H9 (cell line): ENCODE results near the gene LILRB5. TPM values are rescaled to one million over a fixed set of nuclear protein-coding genes. Genes with fewer than 3 reads are reported as not detected.
A peak's percentile ranks its signal among the peaks of the same experiment; 100 is the strongest.

Source experiments
- DNase-seq: peaks from one replicate; pipeline ENCODE4 v3.0.0-alpha.2; 2017
- H2AFZ ChIP-seq: one replicate; pipeline ENCODE4 v1.6.1; 2013; ENCODE audit warnings: mild to moderate bottlenecking, low read length, control low read depth, moderate library complexity
- H2AK5ac ChIP-seq: 2 replicates; pipeline ENCODE4 v1.6.1; 2013; ENCODE audit warnings: low read length, control low read depth, mixed read lengths; ENCODE audit not compliant: insufficient read length
- H2BK120ac ChIP-seq: one replicate; pipeline ENCODE4 v1.6.1; 2013; ENCODE audit warnings: low read depth, mild to moderate bottlenecking, low read length, control low read depth, inconsistent platforms; ENCODE audit not compliant: poor library complexity, severe bottlenecking
- H2BK12ac ChIP-seq: 2 replicates; pipeline ENCODE4 v1.6.1; 2013; ENCODE audit warnings: low read length, control low read depth, mixed read lengths, low read depth; ENCODE audit not compliant: insufficient read length
- H2BK15ac ChIP-seq: 2 replicates; pipeline ENCODE4 v1.6.1; 2013; ENCODE audit warnings: low read depth, low read length, control low read depth
- H2BK20ac ChIP-seq: one replicate; pipeline ENCODE4 v1.6.1; 2013; ENCODE audit warnings: low read depth, mild to moderate bottlenecking, low read length, control low read depth, inconsistent platforms; ENCODE audit not compliant: poor library complexity, severe bottlenecking
- H2BK5ac ChIP-seq: 2 replicates; pipeline ENCODE4 v1.6.1; 2013; ENCODE audit warnings: low read length, control low read depth, mixed read lengths; ENCODE audit not compliant: insufficient read length
- H3K14ac ChIP-seq: 2 replicates; pipeline ENCODE4 v1.6.1; 2013; ENCODE audit warnings: low read length, control low read depth; ENCODE audit not compliant: insufficient read depth
- H3K18ac ChIP-seq: 2 replicates; pipeline ENCODE4 v1.6.1; 2013; ENCODE audit warnings: low read depth, mild to moderate bottlenecking, mixed read lengths, low read length, control low read depth; ENCODE audit not compliant: insufficient read length
- H3K23ac ChIP-seq: 2 replicates; pipeline ENCODE4 v1.6.1; 2013; ENCODE audit warnings: low read length, control low read depth, mixed read lengths, low read depth; ENCODE audit not compliant: insufficient read length
- H3K23me2 ChIP-seq: 2 replicates; pipeline ENCODE4 v1.6.1; 2013; ENCODE audit warnings: low read depth, mild to moderate bottlenecking, mixed read lengths, low read length, control low read depth; ENCODE audit not compliant: insufficient read length, poor library complexity, severe bottlenecking
- H3K27ac ChIP-seq: 2 replicates; pipeline ENCODE4 v1.5.1; 2013; ENCODE audit warnings: low read length, control low read depth, mixed read lengths, low read depth; ENCODE audit not compliant: insufficient read length
- H3K27me3 ChIP-seq: 2 replicates; pipeline ENCODE4 v1.6.1; 2013; ENCODE audit warnings: low read length, control low read depth, inconsistent platforms; ENCODE audit not compliant: insufficient read depth
- H3K4ac ChIP-seq: 2 replicates; pipeline ENCODE4 v1.6.1; 2013; ENCODE audit warnings: low read depth, mild to moderate bottlenecking, control low read depth, inconsistent platforms, low read length, moderate library complexity
- H3K4me1 ChIP-seq: 2 replicates; pipeline ENCODE4 v1.6.1; 2013; ENCODE audit warnings: low read length, control low read depth, inconsistent platforms; ENCODE audit not compliant: insufficient read depth
- H3K4me2 ChIP-seq: 2 replicates; pipeline ENCODE4 v1.6.1; 2013; ENCODE audit warnings: low read length, control low read depth, mixed read lengths; ENCODE audit not compliant: insufficient read length, insufficient read depth
- H3K56ac ChIP-seq: 2 replicates; pipeline ENCODE4 v1.6.1; 2013; ENCODE audit warnings: low read depth, mild to moderate bottlenecking, mixed read lengths, low read length, control low read depth; ENCODE audit not compliant: insufficient read length
- H3K79me1 ChIP-seq: 2 replicates; pipeline ENCODE4 v1.6.1; 2013; ENCODE audit warnings: low read depth, mild to moderate bottlenecking, moderate library complexity, low read length, control low read depth, inconsistent platforms; ENCODE audit not compliant: insufficient read depth, poor library complexity, severe bottlenecking
- H3K79me2 ChIP-seq: 2 replicates; pipeline ENCODE4 v1.6.1; 2013; ENCODE audit warnings: low read length, control low read depth, inconsistent platforms; ENCODE audit not compliant: insufficient read depth
- H3K9ac ChIP-seq: 2 replicates; pipeline ENCODE4 v1.6.1; 2013; ENCODE audit warnings: low read length, control low read depth, mixed read lengths; ENCODE audit not compliant: insufficient read length; ENCODE audit errors: extremely low read depth
- H3K9me3 ChIP-seq: one replicate; pipeline ENCODE4 v1.6.1; 2013; ENCODE audit warnings: low read depth, low read length, inconsistent platforms; ENCODE audit not compliant: control insufficient read depth
- H3T11ph ChIP-seq: one replicate; pipeline ENCODE4 v1.6.1; 2013; ENCODE audit warnings: mild to moderate bottlenecking, low read length, control low read depth, inconsistent platforms
- H4K20me1 ChIP-seq: one replicate; pipeline ENCODE4 v1.6.1; 2013; ENCODE audit not compliant: control insufficient read depth, insufficient read length, insufficient read depth
- H4K5ac ChIP-seq: 2 replicates; pipeline ENCODE4 v1.6.1; 2013; ENCODE audit warnings: low read depth, mild to moderate bottlenecking, mixed read lengths, low read length, control low read depth; ENCODE audit not compliant: insufficient read length
- H4K8ac ChIP-seq: replicated peaks from 2 replicates; pipeline ENCODE4 v1.6.1; 2013; ENCODE audit warnings: low read length, control low read depth, mixed read lengths, low read depth; ENCODE audit not compliant: insufficient read length
- H4K91ac ChIP-seq: 2 replicates; pipeline ENCODE4 v1.6.1; 2013; ENCODE audit warnings: low read depth, mild to moderate bottlenecking, moderate library complexity, mixed read lengths, low read length, control low read depth; ENCODE audit not compliant: insufficient read length
- H3K27ac Mint-ChIP-seq, 3 experiments: 2 replicates in 2 of 3; 3 replicates in 1 of 3; pipeline ENCODE4 v1.8.0; 2020 to 2021; ENCODE audit warnings: mixed read lengths in 3 of 3, mild to moderate bottlenecking in 1 of 3, moderate library complexity in 1 of 3
- H3K27me3 Mint-ChIP-seq: 2 replicates; pipeline ENCODE4 v1.8.0; 2021; ENCODE audit warnings: low read depth, mild to moderate bottlenecking, moderate library complexity, mixed read lengths
- H3K36me3 Mint-ChIP-seq, 3 experiments: 2 replicates in 2 of 3; 3 replicates in 1 of 3; pipeline ENCODE4 v1.8.0; 2020 to 2021; ENCODE audit warnings: low read depth in 3 of 3, mixed read lengths in 3 of 3; ENCODE audit not compliant: insufficient read depth in 1 of 3
- H3K4me1 Mint-ChIP-seq, 2 experiments: 2 replicates each; pipeline ENCODE4 v1.8.0; 2020; ENCODE audit warnings: mixed read lengths in 2 of 2
- H3K4me3 Mint-ChIP-seq, 2 experiments: 2 replicates in 1 of 2; 3 replicates in 1 of 2; pipeline ENCODE4 v1.8.0; 2020 to 2021; ENCODE audit warnings: mild to moderate bottlenecking in 2 of 2, mixed read lengths in 2 of 2, moderate library complexity in 1 of 2
- H3K9me3 Mint-ChIP-seq, 2 experiments: 2 replicates in 1 of 2; 3 replicates in 1 of 2; pipeline ENCODE4 v1.8.0; 2020; ENCODE audit warnings: mild to moderate bottlenecking in 2 of 2, mixed read lengths in 2 of 2, moderate library complexity in 1 of 2
- CTCF ChIP-seq: fragments of 200-600 bp; sonication (generic); conservative IDR thresholded peaks from 3 replicates; pipeline ENCODE4 v1.8.0; 2021; ENCODE audit warnings: antibody characterized with exemption, mild to moderate bottlenecking
- WGBS: extraction: QIAGEN DNeasy Blood & Tissue Kit; methylation state at CpG from one replicate; pipeline ENCODE4 v1.1.7; 2013; ENCODE audit warnings: missing lambda C conversion rate, low lambda C conversion rate, mixed read lengths; ENCODE audit not compliant: insufficient read length; ENCODE audit errors: extremely low coverage; 5-methylcytosine and 5-hydroxymethylcytosine counted together
- total RNA-seq: library from RNA; stranded (reverse); gene quantifications from 2 replicates; pipeline ENCODE4 v1.2.1, GENCODE V29; 2021

LILRB5 gene
- total RNA-seq, 1 experiment from 2014 or later, result 0.09 TPM

- Histone ChIP-seq H3K27me3 (no peaks in the 10 kb centered on the region), H3K9me3 (no peaks in the 10 kb centered on the region), H3K4me1 (no peaks in the 10 kb centered on the region)
These were observed 47.8 kb downstream of the LILRB5 start for GRCh38 chr19:54209058-54209810.

More at GRCh38 chr19:54209058-54209810, 47.8 kb downstream of the LILRB5 start:
- peaks cover 54 to 67% (median 56%) of the 10 kb centered on the region in 3 experiments for H3K36me3 Mint-ChIP-seq
- peaks cover 25 to 40% of the 10 kb centered on the region in 2 experiments for H3K4me1 Mint-ChIP-seq
- Histone ChIP-seq H4K8ac (no peak overlapping the region), H4K5ac (no peak overlapping the region), H3K9ac (no peak overlapping the region), H2AFZ (no peak overlapping the region), H3K79me2 (peaks cover 7% of the 10 kb centered on the region; the same call in 1 of the 2 replicates), H4K91ac (no peak overlapping the region), H3K56ac (no peak overlapping the region), H2AK5ac (no peak overlapping the region), H2BK20ac (no peak overlapping the region), H2BK12ac (no peak overlapping the region), H2BK15ac (no peak overlapping the region), H3K79me1 (no peaks in the 10 kb centered on the region), H4K20me1 (peaks cover 3% of the 10 kb centered on the region), H3K4ac (no peak overlapping the region), H3K18ac (no peak overlapping the region), H3K27ac (no peak overlapping the region), H3K4me2 (no peak overlapping the region), H2BK120ac (no peak overlapping the region), H3K14ac (no peak overlapping the region), H3T11ph (no peak overlapping the region), H3K23ac (no peak overlapping the region), H3K23me2 (no peaks in the 10 kb centered on the region), H2BK5ac (no peak overlapping the region)
- H3K9me3 Mint-ChIP-seq, result no peaks in the 10 kb centered on the region
- H3K27me3 Mint-ChIP-seq, result peaks cover 3% of the 10 kb centered on the region
- DNase-seq, result peak; percentile 67
- WGBS, result no CpG with 5 or more reads among the region's 24 CpGs
- TF ChIP-seq CTCF, result no peak
- peak overlapping the region in 1 of 2 experiments; percentile 44; a peak in 1 of 5 replicates for H3K4me3 Mint-ChIP-seq
- peak overlapping the region in 2 of 3 experiments; percentile 44 to 85; a peak in 2 of 7 replicates for H3K27ac Mint-ChIP-seq
